SHP77 (cell line): Measurements from ENCODE around the gene SND1.

Source experiments
- DNase-seq, 2 experiments: peaks; one replicate each; lab custom pipeline; 2025; lab: John Stamatoyannopoulos, UW

Gene SND1

GRCh38 chr7:128040205-128040604, 388.2 kb downstream of the SND1 start:
- no peak for DNase-seq

GRCh38 chr7:128041203-128041602, 389.2 kb downstream of the SND1 start:
- DNase-seq = no peak

DNA sequence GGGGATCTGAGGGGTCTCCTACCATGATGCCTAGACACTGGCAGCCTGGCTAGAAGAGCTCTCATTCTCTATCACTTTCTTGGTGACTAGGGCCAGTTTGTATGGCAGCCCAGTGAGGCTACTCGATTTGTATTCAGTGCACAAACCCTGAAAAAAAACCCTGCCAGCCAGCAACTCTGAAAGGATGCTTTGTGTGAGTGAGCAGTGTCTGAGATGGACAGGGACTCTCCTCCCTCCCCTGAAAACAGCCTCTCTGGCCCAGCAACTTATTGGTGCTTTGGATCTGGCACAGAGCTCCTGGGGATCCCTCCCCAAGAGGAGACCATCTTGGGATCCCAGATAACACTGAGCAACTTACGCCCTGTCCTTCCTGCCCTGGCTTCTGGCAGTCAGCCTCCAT, 390.0 kb downstream of the SND1 start:
- no peak for DNase-seq

DNA sequence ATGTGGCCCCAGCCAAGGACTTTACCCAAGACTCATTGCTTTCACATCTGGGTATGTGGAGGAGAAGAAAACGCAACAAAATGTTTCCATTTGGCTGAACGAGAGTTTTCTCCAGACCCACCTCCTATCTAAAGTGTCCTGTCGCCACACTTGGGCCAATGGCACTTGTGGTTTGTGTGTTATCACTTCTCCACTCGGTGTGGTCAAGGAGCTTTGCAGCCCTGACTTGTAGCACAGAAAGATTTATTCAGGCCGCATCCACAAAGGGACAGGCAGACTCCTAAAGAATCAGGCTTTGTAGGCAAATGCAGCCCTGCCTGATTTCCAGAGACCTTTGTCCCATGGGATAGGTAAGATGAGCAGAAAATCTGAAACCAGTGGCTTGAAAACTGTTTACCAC, 392.1 kb downstream of the SND1 start:
- DNase-seq = no peak

- no peak for DNase-seq
These were observed 393.2 kb downstream of the SND1 start for GRCh38 chr7:128045158-128045557.

- DNase-seq = no peak
These were observed 393.8 kb downstream of the SND1 start for GRCh38 chr7:128045766-128046165.

GRCh38 chr7:128052404-128052803, 400.4 kb downstream of the SND1 start:
- DNase-seq = no peak

DNA sequence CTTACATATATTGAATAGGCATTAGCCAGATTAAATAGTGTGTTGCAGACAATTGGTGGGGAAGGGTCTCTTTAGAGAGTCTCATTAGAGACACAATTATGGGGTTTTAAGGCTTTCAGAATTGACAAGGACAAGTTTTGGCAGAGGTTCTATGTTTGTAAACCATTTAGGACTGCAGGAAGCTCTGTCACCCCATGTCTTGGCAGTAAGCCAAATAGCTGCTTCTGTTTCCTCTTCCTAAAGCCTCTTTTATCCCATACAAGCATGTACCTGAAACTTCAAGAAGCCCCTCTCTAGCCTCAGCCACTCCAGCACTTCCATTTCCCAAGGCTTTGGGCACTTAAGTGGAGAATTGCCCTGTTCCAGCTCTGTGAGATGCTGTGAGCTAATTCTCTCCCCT, 401.0 kb downstream of the SND1 start:
- DNase-seq = peak in 1 of 2 experiments; percentile 38

DNA sequence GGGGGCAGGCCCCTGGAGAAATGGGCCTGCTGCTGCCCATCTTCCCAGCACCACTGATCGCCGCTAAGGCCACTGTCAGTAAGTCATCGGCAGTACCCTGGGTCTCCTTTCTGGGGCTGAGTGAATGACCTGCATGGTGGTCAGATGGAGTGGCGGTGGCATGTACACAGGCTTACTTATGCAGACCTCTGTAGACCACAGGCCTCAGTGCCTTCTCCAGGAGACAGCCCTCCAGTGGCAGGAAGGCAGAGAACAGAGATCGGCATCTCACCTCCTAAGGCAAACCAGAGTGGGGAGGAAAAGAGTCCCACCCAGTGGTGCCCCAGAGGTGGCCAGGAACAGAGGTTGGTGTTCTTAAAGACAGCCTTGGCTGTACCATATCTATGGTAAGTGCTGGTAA, 402.0 kb downstream of the SND1 start:
- no peak for DNase-seq

DNA sequence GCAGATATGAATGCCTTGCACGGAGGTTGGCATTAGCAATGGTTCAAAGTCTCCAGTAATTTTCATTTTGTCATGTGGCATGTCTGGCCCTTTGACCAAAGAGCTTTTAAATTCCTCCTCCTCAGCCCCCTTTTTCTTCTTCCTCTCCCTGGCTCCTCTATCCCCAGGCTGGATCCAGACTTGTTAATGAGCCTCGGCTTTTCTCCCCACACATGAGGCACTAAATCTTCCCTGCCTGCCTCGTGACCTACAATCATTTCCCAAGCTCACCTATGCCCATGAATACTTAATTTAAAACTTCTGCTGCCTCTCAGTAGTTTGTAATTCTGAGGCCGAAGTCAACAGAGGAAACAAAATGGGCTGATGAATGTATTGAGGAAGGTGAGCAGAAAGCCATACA, 402.5 kb downstream of the SND1 start:
- no peak for DNase-seq

DNA sequence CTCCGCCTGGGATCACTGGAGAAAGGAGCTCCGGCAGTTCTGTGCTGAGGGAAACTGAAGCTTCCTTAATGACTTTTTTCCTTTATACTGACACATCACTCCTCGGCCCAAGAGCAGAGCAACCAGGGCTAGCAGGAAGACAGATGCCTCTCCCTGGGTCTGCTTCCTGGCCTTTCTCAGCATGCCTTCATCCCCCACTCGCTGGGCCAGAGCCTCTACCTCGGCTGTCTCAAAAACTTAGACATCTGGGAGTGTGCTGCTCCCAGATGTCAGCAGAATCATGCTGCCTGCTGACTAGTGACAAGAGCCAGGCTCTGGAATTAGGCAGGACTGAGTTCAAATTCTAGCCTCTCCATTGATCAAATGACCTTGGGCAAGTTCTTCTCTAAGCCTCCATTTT, 403.6 kb downstream of the SND1 start:
- no peak for DNase-seq

GRCh38 chr7:128056901-128057300, 404.9 kb downstream of the SND1 start:
- DNase-seq = no peak

- no peak for DNase-seq
These were observed 405.9 kb downstream of the SND1 start for GRCh38 chr7:128057909-128058308.

- no peak for DNase-seq
These were observed 407.4 kb downstream of the SND1 start for GRCh38 chr7:128059143-128059988.

- DNase-seq = no peak
These were observed 408.0 kb downstream of the SND1 start for GRCh38 chr7:128060018-128060417.

- no peak for DNase-seq
These were observed 411.1 kb downstream of the SND1 start for GRCh38 chr7:128063088-128063487.

- no peak for DNase-seq
These were observed 413.9 kb downstream of the SND1 start for GRCh38 chr7:128065872-128066271.

DNA sequence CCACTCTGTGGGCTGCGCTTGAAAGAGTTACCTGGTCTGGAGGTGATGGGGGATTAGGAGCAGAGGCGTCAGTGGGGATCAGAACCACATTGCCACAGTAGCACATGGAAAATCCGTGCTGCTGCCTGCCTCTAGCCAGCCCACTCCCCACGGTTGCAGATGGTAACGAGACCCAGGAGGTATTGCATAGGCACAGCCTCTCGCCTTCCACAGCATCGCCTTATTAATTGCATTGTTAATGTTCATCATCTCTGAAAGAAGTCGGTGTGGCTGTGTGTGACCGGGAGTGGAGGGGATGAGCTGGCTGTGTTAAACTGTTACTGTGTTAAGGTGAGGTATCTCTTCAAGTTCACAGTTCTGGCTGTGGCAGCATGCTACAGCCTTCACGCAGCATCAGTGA, 414.4 kb downstream of the SND1 start:
- DNase-seq = no peak

- DNase-seq = no peak
These were observed 414.9 kb downstream of the SND1 start for GRCh38 chr7:128066858-128067257.

- no peak for DNase-seq
These were observed 416.0 kb downstream of the SND1 start for GRCh38 chr7:128067983-128068382.

DNA sequence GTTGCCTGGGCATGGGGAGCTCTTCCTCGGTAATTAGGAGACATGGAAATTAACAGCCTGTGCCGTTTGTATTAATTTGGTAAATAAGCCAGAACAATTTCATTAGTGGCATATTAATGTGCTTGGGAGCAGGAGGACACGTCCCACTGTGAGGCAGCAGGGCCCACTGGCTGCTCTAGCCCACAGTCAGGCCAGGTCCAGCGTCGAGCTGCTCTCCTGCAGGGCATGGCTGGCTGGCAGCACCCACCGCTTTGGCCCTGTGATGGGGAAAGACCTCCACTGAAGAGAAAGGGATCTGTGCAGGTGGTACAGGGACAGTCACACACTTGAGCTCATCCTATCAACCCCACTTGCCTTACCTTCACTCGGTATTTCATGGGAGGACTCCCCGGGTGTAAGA, 416.8 kb downstream of the SND1 start:
- DNase-seq = no peak

DNA sequence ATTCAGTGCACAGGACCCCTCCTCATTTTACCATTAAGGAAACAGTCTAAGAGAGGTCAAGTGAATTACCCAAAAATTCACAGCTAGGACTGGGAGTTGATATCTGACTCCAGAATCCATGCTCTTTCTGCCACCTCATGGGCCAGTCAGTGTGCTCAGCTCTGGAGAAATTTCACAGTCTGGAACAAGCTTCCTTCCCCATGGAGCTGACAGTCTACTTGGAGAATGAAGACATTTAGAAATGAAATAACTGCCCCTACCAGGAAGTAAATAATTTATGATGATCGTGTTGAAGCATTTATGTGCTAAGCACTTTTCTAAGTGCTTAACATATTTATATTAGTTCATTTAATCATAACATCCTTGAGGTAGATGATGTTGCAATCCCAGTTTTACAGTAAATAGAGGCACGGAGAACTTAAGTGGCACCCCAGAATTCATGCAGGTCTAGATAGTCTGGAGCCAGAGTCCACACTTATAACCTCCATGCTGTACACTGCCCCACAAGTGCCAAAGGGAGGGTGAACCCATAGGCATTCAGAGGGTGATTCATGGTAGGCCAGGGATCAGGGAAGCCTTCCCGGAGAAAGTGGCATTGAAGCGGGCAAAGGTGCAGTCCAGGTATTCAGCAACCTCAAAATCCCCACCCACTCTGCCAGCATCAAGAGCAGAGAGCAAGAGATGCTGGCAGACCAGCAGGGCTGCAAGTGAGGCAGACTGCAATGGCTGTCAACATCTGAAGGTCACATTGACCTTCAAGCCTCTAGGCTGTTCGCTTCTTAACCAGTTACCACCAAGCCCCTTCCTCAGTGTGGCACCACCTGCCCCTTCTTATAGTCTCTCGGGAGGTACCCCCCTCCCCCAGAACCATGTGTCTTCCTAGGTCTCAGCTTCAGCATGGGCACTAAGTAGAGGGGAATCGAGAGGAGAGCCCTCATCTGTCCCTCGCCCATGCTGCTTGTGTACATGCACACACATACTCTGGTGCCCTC, 417.7 kb downstream of the SND1 start:
- no peak for DNase-seq

DNA sequence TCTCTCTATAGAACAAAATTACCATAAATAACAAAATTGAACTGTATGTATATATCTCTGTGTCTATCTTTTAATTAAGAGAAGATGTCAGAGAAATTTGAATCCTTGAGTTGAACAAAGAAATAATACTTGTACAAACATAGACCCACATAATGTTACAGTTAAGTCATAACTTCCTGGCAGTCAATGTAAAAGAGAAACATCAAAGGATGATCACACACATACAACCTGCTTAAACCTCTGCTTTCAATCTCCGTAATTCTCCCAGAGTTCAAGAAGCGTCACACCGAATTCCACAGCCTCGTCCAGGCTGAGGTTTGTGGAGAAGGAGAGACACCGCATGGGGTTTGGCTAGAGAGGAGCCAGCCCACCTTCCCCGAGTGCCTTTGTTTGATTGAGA, 419.4 kb downstream of the SND1 start:
- DNase-seq = no peak
